HepG2 (cell line): ENCODE measurements around the gene MAP3K19. TPM values are rescaled to one million over a fixed set of nuclear protein-coding genes. Genes with fewer than 3 reads are reported as not detected.

Source experiments
- DDIT3 ChIP-seq: sonication (generic); formaldehyde crosslinking; IDR thresholded peaks from 2 replicates; pipeline ENCODE4 v1.4.0; 2020; ENCODE audit warnings: mild to moderate bottlenecking, missing genetic modification reagents
- HMGXB3 ChIP-seq: sonication (generic); formaldehyde crosslinking; IDR thresholded peaks from 2 replicates; pipeline ENCODE4 v1.4.0; 2020; ENCODE audit warnings: missing genetic modification reagents, borderline replicate concordance
- NR3C1 ChIP-seq: sonication (generic); formaldehyde crosslinking; IDR thresholded peaks from 2 replicates; pipeline ENCODE4 v1.4.0; 2020; ENCODE audit warnings: missing genetic modification reagents
- SMC3 ChIP-seq: IDR thresholded peaks from 2 replicates; pipeline ENCODE4 v1.6.1; 2011; ENCODE audit warnings: low read length, improper control_type of control experiment
- SOX6 ChIP-seq, 2 experiments: fragments of 450-650 bp in 1 of 2; sonication (generic) in 1 of 2; formaldehyde crosslinking in 1 of 2; IDR thresholded peaks; 2 replicates each; pipeline versions ENCODE4 v1.4.0 to v1.6.1; 2017 to 2020; ENCODE audit warnings: antibody characterized with exemption in 1 of 2, mild to moderate bottlenecking in 1 of 2, missing genetic modification reagents in 1 of 2
- ZBTB39 ChIP-seq: sonication (generic); formaldehyde crosslinking; IDR thresholded peaks from 2 replicates; pipeline ENCODE4 v1.5.0; 2020; ENCODE audit warnings: missing genetic modification reagents
- ZBTB4 ChIP-seq: sonication (generic); formaldehyde crosslinking; IDR thresholded peaks from 2 replicates; pipeline ENCODE4 v1.4.0; 2020; ENCODE audit warnings: missing genetic modification reagents, mild to moderate bottlenecking, borderline replicate concordance
- ZBTB40 ChIP-seq, 2 experiments: fragments of 450-650 bp in 1 of 2; sonication (generic) in 1 of 2; formaldehyde crosslinking in 1 of 2; IDR thresholded peaks; 2 replicates each; pipeline versions ENCODE4 v1.6.1 to v1.8.0; 2016 to 2022; ENCODE audit warnings: antibody characterized with exemption in 1 of 2, mild to moderate bottlenecking in 1 of 2, missing genetic modification reagents in 1 of 2
- polyA plus RNA-seq, 8 experiments: library from polyadenylated mRNA; depleted of rRNA in 3 of 8; stranded (reverse) in 7 of 8; unstranded in 1 of 8; fragments of >200 nt; fragmentation: Illumina TruSeq in 4 of 8; extraction: Trizol in 4 of 8; gene quantifications; 2 replicates each; pipeline versions ENCODE4 v1.2.1 to v1.2.3, GENCODE V29; 2011 to 2016; ENCODE audit warnings: low read depth in 4 of 8, missing spikeins in 1 of 8, mixed read lengths in 1 of 8; ENCODE audit not compliant: insufficient read depth in 1 of 8
- total RNA-seq, 5 experiments: library from RNA; depleted of rRNA; stranded (reverse); fragments of >200 nt; fragmentation: Illumina TruSeq; extraction: Trizol; gene quantifications; 2 replicates each; pipeline ENCODE4 v1.2.3, GENCODE V29; 2016; ENCODE audit warnings: low read depth in 1 of 5

Gene MAP3K19
- total and polyA plus RNA-seq, 2 of the 13 experiments (the other 11 are each of a cell fraction or from before 2014, with no cell fraction given), result not detected

GRCh38 chr2:135056790-135057189 is 9.5 kb upstream of the MAP3K19 start (continued):
- no peak for TF ChIP-seq ZBTB4
- no peak for TF ChIP-seq HMGXB3
- TF ChIP-seq ZBTB39, result peak; percentile 90; the same call in 1 of the 2 replicates
- TF ChIP-seq SMC3, result peak; percentile 7; the same call in 1 of the 2 replicates
- no peak for TF ChIP-seq ZBTB40 (IDR thresholded peaks at IDR 0.05)
- no peak for TF ChIP-seq ZBTB40 (CRISPR knock-in tag; IDR thresholded peaks at IDR 0.05)
- TF ChIP-seq SOX6 (IDR thresholded peaks at IDR 0.05), result no peak
- no peak for TF ChIP-seq SOX6 (CRISPR knock-in tag; IDR thresholded peaks at IDR 0.05)
- TF ChIP-seq DDIT3 (CRISPR knock-in tag), result peak; percentile 94
- no peak for TF ChIP-seq NR3C1
